HG03108 (cell line): ENCODE measurements around the gene NFIA.

Source experiments
- ATAC-seq: cut with Tn5 transposase; IDR thresholded peaks from one replicate; pipeline ENCODE4 v1.9.1; 2021; ENCODE audit warnings: moderate library complexity; ENCODE audit not compliant: unreplicated experiment

NFIA gene

DNA sequence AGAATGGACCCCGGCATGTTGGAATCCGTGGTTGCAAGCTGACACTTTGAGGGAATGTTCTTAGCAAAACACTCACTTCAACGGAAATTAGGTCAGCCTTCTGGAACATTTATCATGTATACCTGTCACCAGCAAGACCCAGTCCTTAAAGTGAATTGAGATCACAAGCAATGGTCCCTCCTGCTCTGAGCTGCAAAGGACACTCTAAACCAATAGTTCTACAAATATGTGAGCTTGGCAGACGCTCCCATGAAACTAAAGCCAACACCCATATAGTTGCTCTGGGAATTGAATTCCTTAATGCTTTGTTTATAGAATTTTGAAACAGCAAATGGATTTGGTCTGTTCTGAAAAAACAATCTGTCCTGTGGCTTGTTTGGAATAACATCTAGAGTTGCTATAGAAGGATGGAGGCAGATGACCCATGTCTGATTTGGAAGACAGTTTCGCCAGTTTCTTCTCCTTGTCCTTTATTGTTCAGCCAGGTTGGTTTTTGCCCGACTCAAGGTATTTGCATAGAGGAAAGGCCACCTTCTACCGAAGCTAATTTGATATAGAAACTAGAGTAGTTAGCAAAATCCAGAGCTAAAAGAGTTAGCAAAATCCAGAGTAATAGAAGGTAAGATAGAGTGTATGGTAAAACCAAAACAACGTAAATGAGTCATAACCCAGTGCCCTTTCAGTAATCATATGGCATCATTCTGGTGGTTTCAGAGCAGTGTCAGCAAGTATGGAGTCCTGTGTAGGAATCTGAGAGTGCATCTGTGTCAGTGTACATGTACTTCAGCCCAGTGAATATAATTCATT lies 236.2 kb downstream of the NFIA start:
- ATAC-seq: peak; percentile 99

DNA sequence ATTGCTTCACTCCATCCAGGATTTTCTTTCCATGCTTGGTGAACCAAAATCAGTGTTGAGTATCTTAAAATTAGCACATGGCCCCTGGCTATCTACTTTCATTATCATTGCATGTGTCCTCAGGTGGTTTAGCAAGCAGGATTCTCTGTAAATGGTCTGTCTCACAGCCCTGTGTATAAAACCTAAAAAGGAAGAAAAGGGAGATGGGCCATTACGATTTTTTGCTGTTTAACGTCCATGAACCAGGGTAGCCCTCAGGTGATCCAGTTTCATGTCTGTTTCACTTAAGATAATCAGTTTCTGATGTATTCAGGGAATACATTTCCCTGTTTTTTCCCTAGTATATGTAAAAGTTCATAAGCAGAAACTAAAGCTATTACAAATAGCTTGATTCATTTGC lies 238.2 kb downstream of the NFIA start:
- no peak for ATAC-seq

GRCh38 chr1:61322008-61322744 lies 239.8 kb downstream of the NFIA start:
- no peak for ATAC-seq

DNA sequence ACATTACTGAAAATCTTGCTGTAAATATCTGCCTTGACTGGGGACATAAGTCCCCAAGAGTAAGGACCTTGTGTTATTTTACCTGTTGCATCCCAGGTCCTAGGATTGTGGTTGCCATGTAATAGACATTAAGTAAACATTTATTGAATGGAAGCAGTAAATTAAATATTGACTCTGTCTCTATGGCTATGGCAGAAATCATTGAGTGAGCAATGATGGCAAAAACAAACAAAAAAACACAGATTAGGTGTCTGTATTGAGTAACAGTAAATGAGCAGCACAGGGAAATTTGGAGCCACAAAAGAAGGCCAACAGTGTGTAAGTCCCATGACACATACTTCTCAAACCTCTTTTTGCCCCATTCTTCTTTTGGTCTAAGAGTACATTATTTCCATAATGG lies 240.4 kb downstream of the NFIA start:
- no peak for ATAC-seq

DNA sequence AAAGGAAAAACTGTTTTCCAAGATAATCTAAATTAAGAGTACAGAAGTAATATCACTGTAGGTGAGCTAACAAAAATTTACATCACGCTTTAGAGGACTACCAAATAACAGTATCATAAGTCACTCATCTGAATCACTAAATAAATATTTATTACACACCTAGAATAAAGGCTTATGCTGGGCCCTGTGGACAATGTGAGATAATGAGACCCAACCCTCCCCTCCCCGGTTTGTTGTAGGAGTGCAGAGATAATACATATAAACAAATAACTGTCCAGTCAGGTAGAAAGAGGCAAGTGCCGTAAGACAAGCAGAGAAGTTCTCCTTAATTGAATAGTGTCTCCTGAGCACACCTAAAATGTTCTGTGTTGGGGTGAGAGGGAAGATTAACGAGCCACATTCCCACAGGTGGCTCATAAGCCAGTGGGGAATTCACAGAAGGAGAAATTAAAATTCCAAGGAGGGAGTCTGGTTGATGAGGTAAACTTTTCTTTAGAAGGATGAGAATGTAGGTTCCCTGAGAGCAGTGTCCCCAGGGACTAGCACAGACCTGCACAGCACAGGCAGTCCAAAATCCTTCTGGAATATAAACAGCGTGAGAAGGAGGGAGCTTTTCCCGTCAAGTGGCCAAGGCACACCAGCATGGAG lies 241.4 kb downstream of the NFIA start:
- ATAC-seq: no peak

GRCh38 chr1:61326713-61327112 lies 244.4 kb downstream of the NFIA start:
- ATAC-seq: no peak

- ATAC-seq: no peak
These were observed 245.1 kb downstream of the NFIA start for GRCh38 chr1:61327436-61327835.

DNA sequence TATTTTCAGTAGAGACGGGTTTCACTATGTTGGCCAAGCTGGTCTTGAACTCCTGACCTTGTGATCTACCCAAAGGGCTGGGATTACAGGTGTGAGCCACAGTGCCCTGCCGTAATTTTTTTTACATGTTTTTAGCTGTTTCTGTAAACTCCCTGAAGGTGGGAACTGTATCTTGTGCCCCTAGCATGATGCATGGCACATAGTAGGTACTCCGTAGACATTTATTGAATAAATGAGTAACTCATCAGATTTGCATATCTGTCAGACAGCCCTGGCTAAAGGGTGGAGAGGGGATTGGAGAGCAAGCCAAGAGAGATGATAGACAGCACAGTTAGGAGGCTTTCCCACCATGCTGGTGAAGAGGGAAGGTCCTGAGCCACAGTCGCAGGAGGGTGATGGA lies 247.2 kb downstream of the NFIA start:
- ATAC-seq: no peak

GRCh38 chr1:61330018-61330417 lies 247.7 kb downstream of the NFIA start:
- no peak for ATAC-seq

DNA sequence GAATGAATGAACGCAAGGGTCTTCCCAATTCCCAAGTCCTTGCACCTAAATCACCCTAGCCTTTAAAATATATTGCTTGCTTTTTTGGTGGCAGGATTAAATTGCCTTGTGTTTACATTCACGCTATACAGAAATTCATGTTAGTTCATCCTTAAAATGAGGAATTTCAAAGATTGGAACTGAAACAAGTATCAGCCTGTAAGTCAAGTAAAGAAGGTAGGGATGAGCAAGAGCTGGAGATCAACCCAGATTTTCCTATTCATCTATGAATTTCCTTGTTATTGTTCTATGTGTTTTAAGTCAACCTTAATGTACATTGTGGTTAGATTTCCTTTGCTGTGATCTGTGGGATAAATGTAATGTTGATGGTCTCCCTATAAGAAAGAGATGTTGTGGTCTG lies 248.2 kb downstream of the NFIA start:
- ATAC-seq: no peak

GRCh38 chr1:61332196-61332753 lies 249.9 kb downstream of the NFIA start:
- ATAC-seq: peak; percentile 99

DNA sequence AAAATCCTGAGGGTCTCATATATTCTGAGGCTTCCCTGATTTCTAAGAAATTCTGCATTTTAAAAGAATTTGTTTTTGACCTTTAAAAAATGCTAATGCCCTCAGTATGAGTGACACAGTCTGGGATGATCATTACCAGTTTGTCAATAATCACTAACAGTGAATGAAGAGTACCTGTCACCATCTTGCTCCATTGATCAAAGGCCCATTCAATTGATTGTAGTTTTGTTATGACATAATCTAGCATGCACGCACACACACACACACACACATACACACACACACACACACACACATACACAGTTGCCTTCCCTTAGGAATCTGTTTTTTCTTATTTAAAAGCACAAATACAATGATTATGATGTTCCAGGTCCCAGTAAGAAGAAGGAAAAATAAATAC lies 250.4 kb downstream of the NFIA start:
- no peak for ATAC-seq

DNA sequence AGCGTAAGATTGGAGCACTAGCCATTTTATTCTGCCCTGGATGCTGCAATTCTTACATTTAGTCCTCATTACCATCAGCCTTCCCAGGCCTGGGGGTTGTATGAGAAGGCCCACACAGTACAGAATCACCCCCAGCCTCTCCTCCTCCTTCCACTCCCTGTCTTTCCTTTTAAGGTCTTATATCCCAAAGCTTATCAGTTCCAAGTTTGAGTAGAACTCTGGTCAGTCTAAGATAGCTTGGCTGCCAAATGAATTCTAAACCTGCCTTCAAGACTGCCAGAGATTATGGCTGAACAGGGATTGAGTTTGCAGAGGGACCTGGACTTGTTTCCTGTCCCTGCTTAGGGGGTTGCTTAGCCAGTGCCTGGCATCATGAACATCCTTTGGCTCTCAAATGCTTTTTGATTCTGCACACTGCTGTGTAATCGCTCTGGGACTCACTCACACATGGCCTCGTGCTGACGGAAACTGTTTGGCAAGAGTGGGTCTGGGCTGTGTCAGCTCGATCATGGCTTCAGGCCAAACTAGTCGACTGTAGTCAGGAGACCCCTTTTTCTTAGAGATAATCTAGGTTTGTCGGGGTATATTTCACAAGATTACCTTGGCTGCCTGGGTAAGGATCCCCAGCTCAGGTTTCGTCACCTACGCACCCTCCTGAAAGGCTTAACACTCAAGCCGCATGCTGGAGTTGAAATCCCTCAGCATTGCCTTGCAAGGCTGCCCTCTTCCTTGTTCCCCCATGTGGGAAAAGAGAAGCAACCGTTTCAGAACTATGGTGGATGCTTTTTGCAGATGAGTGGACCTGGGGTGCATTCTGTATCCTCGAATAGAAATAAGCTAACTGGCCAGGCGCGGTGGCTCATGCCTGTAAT lies 252.6 kb downstream of the NFIA start:
- ATAC-seq: no peak

DNA sequence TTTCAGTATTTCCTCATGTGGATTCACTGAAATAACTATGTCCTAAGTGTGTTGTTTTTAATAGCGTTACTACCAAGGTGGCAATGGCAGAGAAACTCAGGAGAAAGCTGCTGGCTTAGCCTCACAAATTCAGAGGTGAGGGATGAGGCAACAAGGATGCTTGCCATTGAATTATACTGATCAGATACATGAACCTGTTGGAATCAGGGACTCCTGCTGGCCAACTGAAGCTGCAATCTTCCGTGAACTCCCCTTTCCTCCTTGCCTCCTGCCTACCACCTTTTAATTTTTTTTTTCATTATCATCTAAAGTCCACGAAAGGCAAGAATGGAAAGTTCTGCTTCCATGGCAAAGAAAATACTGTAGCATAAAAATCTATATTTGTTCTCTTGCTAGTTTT lies 254.7 kb downstream of the NFIA start:
- ATAC-seq: no peak

GRCh38 chr1:61337441-61337951 lies 255.1 kb downstream of the NFIA start:
- no peak for ATAC-seq

- no peak for ATAC-seq
These were observed 255.9 kb downstream of the NFIA start for GRCh38 chr1:61337981-61338848.

GRCh38 chr1:61338899-61339298 lies 256.5 kb downstream of the NFIA start:
- ATAC-seq: no peak

- ATAC-seq: no peak
These were observed 259.1 kb downstream of the NFIA start for GRCh38 chr1:61341426-61341825.

GRCh38 chr1:61343734-61344420 lies 261.5 kb downstream of the NFIA start:
- ATAC-seq: no peak
